A549 (cell line): ENCODE data around the gene GGT1. TPM values are rescaled to one million over a fixed set of nuclear protein-coding genes. Genes with fewer than 3 reads are reported as not detected.

ENCODE experiments used
- ATAC-seq, 2 experiments: fragments of 200-7000 bp in 1 of 2; fragments of >200 bp in 1 of 2; cut with Nextera tagmentation in 1 of 2; cut with Tn5 transposase in 1 of 2; 3 replicates each; pipeline versions ENCODE4 v1.8.0 to v1.9.1; 2018 to 2020; ENCODE audit warnings: mild to moderate bottlenecking in 1 of 2, moderate library complexity in 1 of 2
- CTCF ChIA-PET: fragments of 300-600 bp; sonication (Branson Sonifier 250); formaldehyde crosslinking; extraction: SDS; loops from one replicate; lab custom pipeline; 2021; ENCODE audit warnings: antibody characterized with exemption, inconsistent platforms; lab: Yijun Ruan, JAX
- POLR2A ChIA-PET: fragments of 350-600 bp; formaldehyde crosslinking; extraction: SDS; loops from one replicate; lab custom pipeline; 2021; ENCODE audit warnings: antibody characterized with exemption, inconsistent platforms; lab: Yijun Ruan, JAX
- DNase-seq, 2 experiments: peaks; one replicate each; pipeline versions ENCODE4 v3.0.0 to v3.0.0-alpha.2; 2011 to 2016; ENCODE audit warnings: low read depth in 1 of 2, low spot score in 1 of 2
- FAIRE-seq: peaks from 2 replicates; lab custom pipeline; 2011; peaks lifted over from hg19 to GRCh38; lab: Jason Lieb, UNC
- H3K27ac ChIP-seq, 2 experiments: fragments of >200 bp; sonication (Bioruptor Twin); formaldehyde crosslinking; 3 replicates each; pipeline ENCODE4 v1.5.1; 2016 to 2017
- H3K4me1 ChIP-seq: fragments of >200 bp; sonication (Bioruptor Twin); formaldehyde crosslinking; 3 replicates; pipeline ENCODE4 v1.6.1; 2016
- H3K4me2 ChIP-seq: fragments of >200 bp; sonication (Bioruptor Twin); formaldehyde crosslinking; 3 replicates; pipeline ENCODE4 v1.6.1; 2016
- H3K4me3 ChIP-seq: fragments of >200 bp; sonication (Bioruptor Twin); formaldehyde crosslinking; 3 replicates; pipeline ENCODE4 v1.5.1; 2016
- H3K9me3 ChIP-seq: fragments of >200 bp; sonication (Bioruptor Twin); formaldehyde crosslinking; 3 replicates; pipeline ENCODE4 v1.6.1; 2016
- CBX2 ChIP-seq: fragments of 200-600 bp; sonication (generic); IDR thresholded peaks from 2 replicates; pipeline ENCODE4 v1.6.1; 2016; ENCODE audit warnings: low read depth, mild to moderate bottlenecking, borderline replicate concordance
- CEBPB ChIP-seq, 2 experiments: fragments of >200 bp in 1 of 2; sonication (Bioruptor Twin) in 1 of 2; formaldehyde crosslinking in 1 of 2; IDR thresholded peaks; 2 replicates each; pipeline ENCODE4 v1.6.1; 2012 to 2016
- CHD4 ChIP-seq: fragments of 200-600 bp; sonication (generic); IDR thresholded peaks from 2 replicates; pipeline ENCODE4 v1.6.1; 2016; ENCODE audit warnings: antibody characterized with exemption, mild to moderate bottlenecking, borderline replicate concordance
- EHMT2 ChIP-seq: fragments of 200-600 bp; sonication (generic); IDR thresholded peaks from 2 replicates; pipeline ENCODE4 v1.6.1; 2016; ENCODE audit warnings: antibody characterized with exemption, low read depth, mild to moderate bottlenecking, moderate library complexity
- EP300 ChIP-seq, 2 experiments: fragments of >200 bp; sonication (Bioruptor Twin); formaldehyde crosslinking; IDR thresholded peaks; 2 replicates in 1 of 2; 3 replicates in 1 of 2; pipeline ENCODE4 v1.6.1; 2016 to 2017
- FOSB ChIP-seq: fragments of 250-450 bp; sonication (Bioruptor Pico); IDR thresholded peaks from 2 replicates; pipeline ENCODE4 v1.5.0; 2020; ENCODE audit warnings: mild to moderate bottlenecking, moderate library complexity
- FOXS1 ChIP-seq: fragments of 250-450 bp; sonication (Bioruptor Pico); IDR thresholded peaks from 2 replicates; pipeline ENCODE4 v1.5.0; 2020; ENCODE audit warnings: mild to moderate bottlenecking, moderate library complexity
- GATA3 ChIP-seq: IDR thresholded peaks from 2 replicates; pipeline ENCODE4 v1.6.1; 2012; ENCODE audit warnings: borderline replicate concordance
- HES2 ChIP-seq: fragments of >200 bp; sonication (Bioruptor Twin); formaldehyde crosslinking; IDR thresholded peaks from 2 replicates; pipeline ENCODE4 v1.6.1; 2016
- HOXA7 ChIP-seq: fragments of 250-450 bp; sonication (Bioruptor Pico); IDR thresholded peaks from 2 replicates; pipeline ENCODE4 v1.5.0; 2020; ENCODE audit warnings: mild to moderate bottlenecking, moderate library complexity
- HOXB13 ChIP-seq: fragments of 250-450 bp; sonication (Bioruptor Pico); IDR thresholded peaks from 2 replicates; pipeline ENCODE4 v1.5.0; 2020; ENCODE audit warnings: low read depth, mild to moderate bottlenecking, moderate library complexity
- HOXB5 ChIP-seq: fragments of 250-450 bp; sonication (Bioruptor Pico); IDR thresholded peaks from 2 replicates; pipeline ENCODE4 v1.5.0; 2020; ENCODE audit warnings: mild to moderate bottlenecking, moderate library complexity
- JUN ChIP-seq, 2 experiments: fragments of >200 bp; sonication (Bioruptor Twin); formaldehyde crosslinking; IDR thresholded peaks; 2 replicates in 1 of 2; 3 replicates in 1 of 2; pipeline ENCODE4 v1.6.1; 2016 to 2017
- KDM5A ChIP-seq: fragments of 200-600 bp; sonication (generic); IDR thresholded peaks from 2 replicates; pipeline ENCODE4 v1.6.1; 2016; ENCODE audit warnings: antibody characterized with exemption, mild to moderate bottlenecking
- MAX ChIP-seq: IDR thresholded peaks from 2 replicates; pipeline ENCODE4 v1.6.1; 2012
- MYC ChIP-seq: IDR thresholded peaks from 2 replicates; pipeline ENCODE4 v1.6.1; 2012; ENCODE audit warnings: mild to moderate bottlenecking, inconsistent platforms, low read length, improper control_type of control experiment, borderline replicate concordance
- NFE2L2 ChIP-seq: fragments of 150-350 bp; conservative IDR thresholded peaks from 2 replicates; pipeline ENCODE4 v1.6.1; 2014; ENCODE audit warnings: low read length
- PBX3 ChIP-seq: IDR thresholded peaks from 2 replicates; pipeline ENCODE4 v1.6.1; 2012
- PHF8 ChIP-seq: fragments of 200-600 bp; sonication (generic); IDR thresholded peaks from 2 replicates; pipeline ENCODE4 v1.6.1; 2016; ENCODE audit warnings: low read depth, mild to moderate bottlenecking, antibody characterized with exemption, moderate library complexity, borderline replicate concordance
- RAD21 ChIP-seq, 2 experiments: fragments of >200 bp in 1 of 2; sonication (Bioruptor Twin) in 1 of 2; formaldehyde crosslinking in 1 of 2; IDR thresholded peaks in 1 of 2; conservative IDR thresholded peaks in 1 of 2; 2 replicates in 1 of 2; 3 replicates in 1 of 2; pipeline ENCODE4 v1.6.1; 2012 to 2018; ENCODE audit warnings: inconsistent platforms in 1 of 2
- RARB ChIP-seq: fragments of 250-450 bp; sonication (Bioruptor Pico); IDR thresholded peaks from 2 replicates; pipeline ENCODE4 v1.8.0; 2021; ENCODE audit warnings: mild to moderate bottlenecking, moderate library complexity
- RCOR1 ChIP-seq: fragments of 150-350 bp; IDR thresholded peaks from 2 replicates; pipeline ENCODE4 v1.6.1; 2014; ENCODE audit warnings: antibody characterized with exemption, low read length, low read depth
- RNF2 ChIP-seq: fragments of 200-600 bp; sonication (generic); IDR thresholded peaks from 2 replicates; pipeline ENCODE4 v1.6.1; 2016; ENCODE audit warnings: low read depth, mild to moderate bottlenecking, antibody characterized with exemption, moderate library complexity, borderline replicate concordance
- TFCP2L1 ChIP-seq: fragments of 250-450 bp; sonication (Bioruptor Pico); IDR thresholded peaks from 2 replicates; pipeline ENCODE4 v1.5.0; 2021; ENCODE audit warnings: mild to moderate bottlenecking
- ZC3H11A ChIP-seq: fragments of 450-650 bp; IDR thresholded peaks from 2 replicates; pipeline ENCODE4 v1.6.1; 2014; ENCODE audit warnings: antibody characterized with exemption, mild to moderate bottlenecking
- ZNF302 ChIP-seq: fragments of 250-450 bp; sonication (Bioruptor Pico); IDR thresholded peaks from 2 replicates; pipeline ENCODE4 v1.9.0; 2021; ENCODE audit warnings: inconsistent platforms, mild to moderate bottlenecking, moderate library complexity
- ZSCAN20 ChIP-seq: fragments of 250-450 bp; sonication (Bioruptor Pico); IDR thresholded peaks from 2 replicates; pipeline ENCODE4 v1.8.0; 2022; ENCODE audit warnings: mild to moderate bottlenecking, moderate library complexity
- WGBS: methylation state at CpG from one replicate; pipeline ENCODE4 v1.1.6; 2017; ENCODE audit errors: missing lambda C conversion rate; 5-methylcytosine and 5-hydroxymethylcytosine counted together
- polyA plus RNA-seq, 4 experiments: library from polyadenylated mRNA; depleted of rRNA in 3 of 4; stranded (reverse); fragments of >200 nt; fragmentation: RNase III in 1 of 4; extraction: RNeasy Plus Mini Kit Qiagen cat#74134 plus additional on column Dnase treatment in 1 of 4; gene quantifications; 2 replicates in 3 of 4; 3 replicates in 1 of 4; pipeline ENCODE4 v1.2.3, GENCODE V29; 2011 to 2017

The GGT1 gene
- polyA plus RNA-seq, 2 of the 4 experiments (the other 2 are of a cell fraction), result 50.1 to 118 TPM

- TF ChIP-seq ZNF302 (CRISPR knock-in tag), result no peak
- no peak for TF ChIP-seq RCOR1
- peak; percentile 37 to 85 for TF ChIP-seq JUN (IDR thresholded peaks at IDR 0.05)
- no peak for TF ChIP-seq RAD21 (conservative IDR thresholded peaks at IDR 0.05 in 1 of 2, IDR thresholded peaks at IDR 0.05 in 1 of 2)
- TF ChIP-seq KDM5A, result peak; percentile 80; the same call in 1 of the 2 replicates
- TF ChIP-seq ZC3H11A, result no peak
- TF ChIP-seq HOXA7 (CRISPR knock-in tag), result peak; percentile 36; the same call in 1 of the 2 replicates
- TF ChIP-seq MYC, result peak; percentile 67; the same call in 1 of the 2 replicates
- TF ChIP-seq PHF8, result peak; percentile 80
- no peak for TF ChIP-seq NFE2L2
- TF ChIP-seq RNF2, result no peak
- no peak for TF ChIP-seq CEBPB (IDR thresholded peaks at IDR 0.05)
- TF ChIP-seq GATA3, result no peak
Observed at GRCh38 chr22:24555165-24556039, 47.6 kb upstream of the GGT1 start, which contains the start of gene SNRPD3 (continued).

- no peak overlapping the region for H3K27ac ChIP-seq
- DNase-seq (no peak), ATAC-seq (no peak), FAIRE-seq (no peak)
- no peaks in the 10 kb centered on the region for H3K9me3 ChIP-seq
- no peak overlapping the region for H3K4me3 ChIP-seq
- WGBS, result 78% methylated on average over 4 of the region's 4 CpGs
- no peak overlapping the region for H3K4me2 ChIP-seq
- CTCF ChIA-PET, result interaction anchor here (1.3 kb wide), 1 partner anchor 10 kb away, joined by 3 read pairs; no protein-coding TSS in a partner anchor
- peaks cover 14% of the 10 kb centered on the region for H3K4me1 ChIP-seq
- TF ChIP-seq EP300 (IDR thresholded peaks at IDR 0.05) (no peak), FOSB (no peak), PBX3 (no peak), PHF8 (no peak), CHD4 (no peak), GATA3 (no peak), HOXB5 (CRISPR knock-in tag) (no peak), RAD21 (conservative IDR thresholded peaks at IDR 0.05 in 1 of 2, IDR thresholded peaks at IDR 0.05 in 1 of 2) (no peak), FOXS1 (no peak)
- POLR2A ChIA-PET, result no interaction called here
Observed at GRCh38 chr22:24559471-24559870, 43.5 kb upstream of the GGT1 start.

- no peak overlapping the region for H3K4me3 ChIP-seq
- no peaks in the 10 kb centered on the region; the same call in 2 of the 3 replicates for H3K4me1 ChIP-seq
- FAIRE-seq (no peak), ATAC-seq (no peak), DNase-seq (no peak)
- no peaks in the 10 kb centered on the region for H3K9me3 ChIP-seq
- POLR2A ChIA-PET, result no interaction called here
- TF ChIP-seq ZSCAN20 (CRISPR knock-in tag) (no peak), RAD21 (conservative IDR thresholded peaks at IDR 0.05 in 1 of 2, IDR thresholded peaks at IDR 0.05 in 1 of 2) (no peak), HOXB13 (no peak), CEBPB (IDR thresholded peaks at IDR 0.05) (no peak), JUN (IDR thresholded peaks at IDR 0.05) (no peak), CBX2 (no peak), PHF8 (no peak), KDM5A (no peak), HES2 (no peak), EP300 (IDR thresholded peaks at IDR 0.05) (no peak), RARB (CRISPR knock-in tag) (no peak), FOSB (no peak), ZC3H11A (no peak), EHMT2 (no peak), MAX (no peak), ZNF302 (CRISPR knock-in tag) (no peak), TFCP2L1 (CRISPR knock-in tag) (no peak)
- no peak overlapping the region for H3K27ac ChIP-seq
- WGBS, result 94% methylated on average over 2 of the region's 2 CpGs
- CTCF ChIA-PET, result interaction anchor here (0.6 kb wide), 1 partner anchor 47 kb away, joined by 3 read pairs; no protein-coding TSS in a partner anchor
- no peak overlapping the region for H3K4me2 ChIP-seq
Observed at GRCh38 chr22:24563246-24563645, 39.7 kb upstream of the GGT1 start.
